ENCODE data around the gene IFT22.
"Not testable (repeated sequence)": the region's sequence is repeated elsewhere in the genome, so short reads cannot be mapped to it uniquely, and the experiment has no call there.

Gene IFT22

DNA sequence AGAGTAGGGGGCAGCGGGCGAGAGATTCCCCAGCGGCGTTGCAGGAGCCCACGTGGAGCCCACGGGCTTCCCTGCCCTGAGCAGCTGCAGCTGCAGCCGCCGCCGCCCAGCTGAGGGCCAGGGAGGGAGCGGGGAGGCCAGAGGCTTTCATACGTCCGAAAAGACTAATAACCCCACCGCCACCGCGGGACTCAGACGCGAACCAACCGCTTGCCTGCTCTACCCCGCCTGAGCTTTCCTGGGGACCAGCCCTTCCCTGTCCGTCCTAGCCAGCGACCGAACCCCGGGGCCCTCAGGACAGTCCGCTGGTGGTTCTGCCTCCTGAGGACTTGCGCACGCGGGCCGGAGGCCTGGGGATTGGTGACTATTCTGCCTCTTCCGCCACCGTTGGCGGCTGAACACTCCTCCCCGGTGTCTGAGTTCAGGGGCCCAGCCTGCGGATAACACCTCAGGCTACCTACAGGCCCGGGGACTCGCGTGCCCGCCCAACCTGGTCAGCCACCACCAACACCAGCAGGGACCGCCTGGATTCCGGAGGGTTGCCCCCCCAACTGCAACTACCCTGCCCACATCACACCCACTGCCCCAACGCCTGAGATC lies 18.4 kb downstream of the IFT22 start:
- Histone ChIP-seq H3K27me3 (ENCODE audit: control insufficient read depth, insufficient read depth, low read length) (peaks cover 20% of the 10 kb centered on the region), H3K4me3 (ENCODE audit: low read length) (no peak overlapping the region), H3K27ac (ENCODE audit: low read depth, low read length) (no peak overlapping the region), H3K36me3 (ENCODE audit: control insufficient read depth, insufficient read depth, low read length) (no peaks in the 10 kb centered on the region), H3K4me1 (ENCODE audit: control insufficient read depth, insufficient read depth, low read length) (no peaks in the 10 kb centered on the region), H3K9ac (ENCODE audit: low read length) (no peak overlapping the region)

DNA sequence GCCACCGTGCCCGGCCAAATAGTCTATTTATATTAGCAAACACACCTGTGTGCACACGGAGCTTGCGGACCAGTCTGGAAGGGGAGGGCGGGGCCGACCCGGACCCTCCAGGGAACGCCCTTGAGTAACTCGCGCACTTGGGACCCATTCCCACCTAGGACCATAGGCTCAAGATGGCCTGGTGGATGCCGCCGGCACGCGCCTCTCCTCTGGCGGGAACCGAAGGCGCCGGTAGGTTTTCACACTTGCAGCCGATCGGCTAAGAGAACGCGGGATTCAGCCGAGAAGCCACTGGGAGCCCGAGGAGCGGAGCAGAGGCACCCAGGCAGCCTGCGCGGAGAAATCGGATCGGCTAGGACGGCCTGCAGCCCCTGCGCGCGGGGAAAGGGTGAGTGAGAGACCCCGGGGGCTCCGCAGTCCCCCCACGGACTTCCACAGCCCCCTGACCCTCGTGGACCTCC lies 18.9 kb downstream of the IFT22 start:
- Histone ChIP-seq H3K9ac (ENCODE audit: low read length) (no peak overlapping the region), H3K27me3 (ENCODE audit: control insufficient read depth, insufficient read depth, low read length) (peaks cover 22% of the 10 kb centered on the region), H3K27ac (ENCODE audit: low read depth, low read length) (no peak overlapping the region), H3K4me1 (ENCODE audit: control insufficient read depth, insufficient read depth, low read length) (no peaks in the 10 kb centered on the region), H3K36me3 (ENCODE audit: control insufficient read depth, insufficient read depth, low read length) (no peaks in the 10 kb centered on the region), H3K4me3 (ENCODE audit: low read length) (no peak overlapping the region)

DNA sequence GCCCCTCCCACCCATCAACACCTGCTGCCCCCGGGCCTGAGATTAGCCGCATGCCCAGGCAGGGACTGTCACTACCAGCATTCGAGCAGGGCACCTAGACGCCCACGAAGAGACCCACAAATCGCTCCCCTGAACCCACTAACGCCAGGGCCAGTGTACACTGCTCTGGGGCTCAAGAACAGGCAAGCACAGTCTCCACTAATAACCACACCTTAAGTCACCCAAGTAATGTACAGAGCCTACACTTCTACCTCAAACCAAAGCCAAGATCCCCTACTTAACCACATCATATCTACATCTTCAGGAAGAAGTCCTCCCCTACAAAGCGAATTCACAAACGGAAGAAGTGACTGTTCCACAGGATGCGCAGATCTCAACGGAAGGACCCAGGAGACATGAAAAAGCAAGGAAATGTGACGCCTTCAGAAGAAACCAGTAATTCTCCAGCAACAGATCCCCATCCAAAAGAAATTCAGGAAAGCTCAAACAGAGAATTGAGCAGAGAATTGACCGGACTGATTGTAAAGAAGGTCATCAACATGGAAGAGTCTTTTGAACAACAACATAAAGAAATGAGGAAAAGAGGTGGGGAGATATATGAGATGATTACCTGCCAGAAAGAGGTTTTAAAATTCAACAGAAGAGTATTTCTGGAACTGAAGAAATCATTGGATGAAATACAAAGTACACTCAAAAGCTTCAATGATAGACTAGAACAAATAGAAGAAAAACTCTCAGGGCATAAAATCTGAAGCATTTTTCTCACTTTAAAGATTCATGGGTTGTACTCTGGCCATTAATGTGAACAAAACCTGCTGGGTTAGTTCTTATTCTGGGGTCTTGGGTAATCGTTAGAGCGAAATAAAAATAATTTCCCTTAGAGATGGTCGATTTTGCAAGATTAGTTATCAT lies 20.9 kb downstream of the IFT22 start:
- H3K4me3 ChIP-seq (ENCODE audit: low read length) = no peak overlapping the region
- H3K27ac ChIP-seq (ENCODE audit: low read depth, low read length) = no peak overlapping the region
- no peaks in the 10 kb centered on the region for H3K36me3 ChIP-seq (ENCODE audit: control insufficient read depth, insufficient read depth, low read length)
- H3K27me3 ChIP-seq (ENCODE audit: control insufficient read depth, insufficient read depth, low read length) = peaks cover 22% of the 10 kb centered on the region
- H3K9ac ChIP-seq (ENCODE audit: low read length) = no peak overlapping the region
- H3K4me1 ChIP-seq (ENCODE audit: control insufficient read depth, insufficient read depth, low read length) = no peaks in the 10 kb centered on the region

GRCh38 chr7:101299511-101300464 lies 21.8 kb downstream of the IFT22 start:
- Histone ChIP-seq H3K36me3 (ENCODE audit: control insufficient read depth, insufficient read depth, low read length) (no peaks in the 10 kb centered on the region), H3K9ac (ENCODE audit: low read length) (no peak overlapping the region), H3K4me1 (ENCODE audit: control insufficient read depth, insufficient read depth, low read length) (no peaks in the 10 kb centered on the region), H3K27me3 (ENCODE audit: control insufficient read depth, insufficient read depth, low read length) (peaks cover 22% of the 10 kb centered on the region), H3K4me3 (ENCODE audit: low read length) (no peak overlapping the region), H3K27ac (ENCODE audit: low read depth, low read length) (no peak overlapping the region)

GRCh38 chr7:101294832-101295121 lies 26.8 kb downstream of the IFT22 start:
- Histone ChIP-seq H3K4me3 (ENCODE audit: low read length) (no peak overlapping the region), H3K4me1 (ENCODE audit: control insufficient read depth, insufficient read depth, low read length) (no peaks in the 10 kb centered on the region), H3K27me3 (ENCODE audit: control insufficient read depth, insufficient read depth, low read length) (peaks cover 9% of the 10 kb centered on the region), H3K27ac (ENCODE audit: low read depth, low read length) (no peak overlapping the region), H3K36me3 (ENCODE audit: control insufficient read depth, insufficient read depth, low read length) (no peaks in the 10 kb centered on the region), H3K9ac (ENCODE audit: low read length) (no peak overlapping the region)

DNA sequence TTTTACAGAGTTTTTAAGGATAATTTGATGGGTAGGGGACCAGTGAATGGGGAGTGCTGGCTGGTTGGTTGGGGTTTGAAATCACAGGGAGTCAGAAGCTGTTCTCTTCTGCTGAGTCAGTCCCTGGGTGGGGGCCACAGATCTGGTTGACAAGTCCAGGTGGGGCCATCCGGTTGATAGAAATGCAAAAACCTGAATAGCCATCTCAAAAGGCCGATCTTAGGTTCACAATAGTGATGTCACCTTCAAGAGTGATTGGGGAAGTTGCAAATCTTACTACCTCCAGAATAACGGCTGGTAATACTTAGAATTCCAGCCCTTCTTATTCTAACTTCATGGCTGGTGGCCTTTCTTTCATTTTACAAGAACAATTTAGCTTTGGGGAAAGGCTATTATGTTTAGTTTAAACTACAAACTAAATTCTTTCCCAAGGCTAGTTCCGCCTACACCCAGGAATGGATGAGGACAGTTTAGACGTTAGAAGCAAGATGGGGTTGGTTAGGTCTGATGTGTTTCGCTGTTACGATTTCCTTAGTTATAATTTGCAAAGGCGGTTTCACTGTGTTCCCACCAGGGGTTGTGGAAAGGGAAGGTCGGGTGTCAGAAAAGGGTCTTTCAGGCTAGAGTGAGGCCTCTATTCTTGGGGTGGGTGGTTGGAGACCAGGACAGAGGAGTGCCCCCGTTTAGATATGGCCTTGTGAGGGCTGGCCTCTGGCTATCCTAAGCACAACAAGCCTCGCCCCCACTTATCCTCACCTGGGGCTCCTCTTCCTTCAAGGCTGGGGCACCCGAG lies 27.4 kb downstream of the IFT22 start:
- peaks cover 9% of the 10 kb centered on the region for H3K27me3 ChIP-seq (ENCODE audit: control insufficient read depth, insufficient read depth, low read length)
- H3K4me3 ChIP-seq (ENCODE audit: low read length) = no peak overlapping the region
- H3K27ac ChIP-seq (ENCODE audit: low read depth, low read length) = no peak overlapping the region
- H3K9ac ChIP-seq (ENCODE audit: low read length) = no peak overlapping the region
- H3K4me1 ChIP-seq (ENCODE audit: control insufficient read depth, insufficient read depth, low read length) = no peaks in the 10 kb centered on the region
- no peaks in the 10 kb centered on the region for H3K36me3 ChIP-seq (ENCODE audit: control insufficient read depth, insufficient read depth, low read length)

DNA sequence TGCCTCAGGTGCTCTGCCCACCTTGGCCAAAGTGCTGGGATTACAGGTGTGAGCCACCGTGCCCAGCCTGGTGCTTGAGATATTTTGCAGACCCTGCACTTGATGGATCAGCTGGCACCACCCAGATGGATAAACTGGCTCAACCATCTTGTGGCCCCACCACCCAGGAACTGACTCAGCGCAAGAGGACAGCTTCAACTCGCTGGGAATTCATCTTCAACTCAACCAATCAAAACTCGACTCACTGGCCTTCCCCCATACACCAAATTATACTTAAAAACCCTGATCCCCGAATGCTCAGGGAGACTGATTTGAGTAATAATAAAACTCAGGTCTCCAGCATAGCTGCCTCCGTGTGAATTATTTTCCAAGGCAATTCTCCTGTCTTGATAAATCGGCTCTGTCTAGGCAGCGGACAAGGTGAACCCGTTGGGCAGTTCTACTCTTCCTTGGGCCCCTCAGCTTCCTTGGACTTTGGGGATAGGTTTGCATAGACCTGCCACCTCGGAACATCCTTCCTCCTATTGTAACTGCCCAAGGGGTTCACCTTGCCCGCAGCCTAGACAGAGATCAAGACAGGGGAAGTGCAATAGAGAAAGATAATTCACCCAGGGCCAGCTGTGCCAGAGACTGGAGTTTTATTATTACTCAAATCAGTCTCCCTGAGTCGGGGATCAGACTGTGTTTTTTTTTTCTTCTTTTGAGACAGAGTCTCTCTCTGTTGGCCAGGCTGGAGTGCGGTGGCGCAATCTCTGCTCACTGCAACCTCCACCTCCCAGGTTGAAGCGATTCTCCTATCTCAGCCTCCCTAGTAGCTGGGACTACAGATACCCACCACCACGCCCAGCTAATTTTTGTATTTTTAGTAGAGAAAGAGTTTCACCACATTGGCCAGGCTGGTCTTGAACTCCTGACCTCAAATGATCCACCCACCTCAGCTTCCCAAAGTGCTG lies 28.3 kb downstream of the IFT22 start:
- not testable (repeated sequence) for H3K4me3 ChIP-seq (ENCODE audit: low read length); H3K27me3 ChIP-seq (ENCODE audit: control insufficient read depth, insufficient read depth, low read length); H3K36me3 ChIP-seq (ENCODE audit: control insufficient read depth, insufficient read depth, low read length); H3K9ac ChIP-seq (ENCODE audit: low read length); H3K4me1 ChIP-seq (ENCODE audit: control insufficient read depth, insufficient read depth, low read length); H3K27ac ChIP-seq (ENCODE audit: low read depth, low read length)

DNA sequence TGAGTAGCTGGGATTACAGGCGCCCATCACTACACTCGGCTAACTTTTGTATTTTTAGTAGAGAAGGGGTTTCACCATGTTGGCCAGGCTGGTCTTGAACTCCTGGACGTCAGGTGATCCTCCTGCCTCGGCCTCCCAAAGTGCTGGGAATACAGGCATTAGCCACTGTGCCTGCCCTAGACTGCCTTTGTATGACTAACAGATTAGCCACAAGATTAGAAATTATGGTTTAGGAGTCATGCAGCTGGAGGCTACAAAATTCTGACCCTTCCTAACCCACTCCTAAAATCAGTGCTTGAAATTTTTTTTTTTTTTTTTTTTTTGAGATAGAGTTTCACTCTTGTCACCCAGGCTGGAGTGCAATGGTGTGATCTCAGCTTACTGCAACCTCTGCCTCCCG lies 29.0 kb downstream of the IFT22 start:
- not testable (repeated sequence) for H3K27ac ChIP-seq (ENCODE audit: low read depth, low read length); H3K9ac ChIP-seq (ENCODE audit: low read length); H3K4me3 ChIP-seq (ENCODE audit: low read length); H3K27me3 ChIP-seq (ENCODE audit: control insufficient read depth, insufficient read depth, low read length); H3K4me1 ChIP-seq (ENCODE audit: control insufficient read depth, insufficient read depth, low read length); H3K36me3 ChIP-seq (ENCODE audit: control insufficient read depth, insufficient read depth, low read length)

- not testable (repeated sequence) for H3K36me3 ChIP-seq (ENCODE audit: control insufficient read depth, insufficient read depth, low read length); H3K9ac ChIP-seq (ENCODE audit: low read length); H3K4me1 ChIP-seq (ENCODE audit: control insufficient read depth, insufficient read depth, low read length); H3K27ac ChIP-seq (ENCODE audit: low read depth, low read length); H3K27me3 ChIP-seq (ENCODE audit: control insufficient read depth, insufficient read depth, low read length); H3K4me3 ChIP-seq (ENCODE audit: low read length)
Observed at GRCh38 chr7:101290186-101291037, 31.2 kb downstream of the IFT22 start.

DNA sequence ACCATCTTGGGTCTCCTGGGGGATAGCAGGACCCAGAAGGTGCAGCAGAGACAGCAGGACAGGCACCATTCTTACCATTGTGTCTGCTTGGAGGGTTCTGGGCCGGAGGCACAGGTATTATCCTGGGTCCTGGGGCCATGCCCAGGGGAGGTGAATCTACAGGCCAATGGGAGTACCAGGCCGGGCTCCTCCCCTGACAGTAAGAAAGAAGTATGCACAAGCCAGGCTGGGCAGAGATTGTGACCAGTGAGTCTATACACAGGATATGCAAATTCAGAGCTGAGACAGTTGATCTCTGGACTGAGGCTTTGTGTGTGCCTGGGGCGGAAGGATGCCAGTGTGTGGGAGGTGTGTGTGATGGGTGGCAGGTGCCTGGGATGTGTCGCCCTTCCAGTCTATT lies 31.9 kb downstream of the IFT22 start:
- not testable (repeated sequence) for H3K27ac ChIP-seq (ENCODE audit: low read depth, low read length); H3K4me1 ChIP-seq (ENCODE audit: control insufficient read depth, insufficient read depth, low read length); H3K9ac ChIP-seq (ENCODE audit: low read length); H3K27me3 ChIP-seq (ENCODE audit: control insufficient read depth, insufficient read depth, low read length); H3K4me3 ChIP-seq (ENCODE audit: low read length); H3K36me3 ChIP-seq (ENCODE audit: control insufficient read depth, insufficient read depth, low read length)

Measured in rectal smooth muscle tissue (tissue), 1 donor.